ENCODE results near the gene IL5RA.

Gene IL5RA

GRCh38 chr3:3064297-3064696 lies 45.9 kb downstream of the IL5RA start:
- no peak for DNase-seq

- no peak for DNase-seq
Measured at GRCh38 chr3:3059645-3060044, 50.5 kb downstream of the IL5RA start.

GRCh38 chr3:3053974-3054373 lies 56.2 kb downstream of the IL5RA start:
- peak; percentile 24 for DNase-seq

GRCh38 chr3:3038201-3038991 lies 71.8 kb downstream of the IL5RA start:
- DNase-seq, result no peak

- DNase-seq, result no peak
Measured at GRCh38 chr3:3037156-3037555, 73.0 kb downstream of the IL5RA start.

- no peak for DNase-seq
Measured at GRCh38 chr3:3031326-3031725, 78.8 kb downstream of the IL5RA start.

GRCh38 chr3:3027976-3028567 lies 82.1 kb downstream of the IL5RA start:
- no peak for DNase-seq

GRCh38 chr3:3023111-3023745 lies 86.9 kb downstream of the IL5RA start:
- no peak for DNase-seq

GRCh38 chr3:3020209-3020608 lies 90.0 kb downstream of the IL5RA start:
- DNase-seq, result no peak
